Esophagus squamous epithelium (tissue), 5 donors: Measurements from ENCODE around the gene COL1A1. TPM values are rescaled to one million over a fixed set of nuclear protein-coding genes. Genes with fewer than 3 reads are reported as not detected.

Experiments
- DNase-seq: peaks from one replicate; lab custom pipeline; 2025; lab: John Stamatoyannopoulos, UW
- H3K27ac ChIP-seq, 4 donors: fragments of 200-600 bp; sonication (generic); one replicate each; pipeline ENCODE4 v1.5.1; 2016 to 2019; ENCODE audit warnings: mild to moderate bottlenecking in 1 of 4
- H3K27me3 ChIP-seq, 4 donors: fragments of 200-600 bp; sonication (generic); 1 replicate in 3 of 4; 2 replicates in 1 of 4; pipeline versions ENCODE4 v1.5.1 to v1.6.0; 2017 to 2021; ENCODE audit warnings: antibody characterized with exemption in 1 of 4
- H3K36me3 ChIP-seq, 3 donors: fragments of 200-600 bp; sonication (generic); one replicate each; pipeline ENCODE4 v1.5.1; 2016 to 2019
- H3K4me1 ChIP-seq, 3 donors: fragments of 200-600 bp; sonication (generic); one replicate each; pipeline ENCODE4 v1.5.1; 2017 to 2019
- H3K4me3 ChIP-seq, 4 donors: fragments of 200-600 bp; sonication (generic); 1 replicate in 3 of 4; 2 replicates in 1 of 4; pipeline ENCODE4 v1.5.1; 2016 to 2019; ENCODE audit warnings: mild to moderate bottlenecking in 2 of 4, moderate library complexity in 1 of 4
- H3K9me3 ChIP-seq, 3 donors: fragments of 200-600 bp; sonication (generic); one replicate each; pipeline ENCODE4 v1.5.1; 2016 to 2019
- CTCF ChIP-seq, 6 experiments: fragments of 450-650 bp in 4 of 6; fragments of 200-600 bp in 2 of 6; sonication (generic) in 2 of 6; IDR thresholded peaks; one replicate each; pipeline ENCODE4 v1.5.1; 2016 to 2019; ENCODE audit warnings: antibody characterized with exemption in 6 of 6, mild to moderate bottlenecking in 4 of 6, moderate library complexity in 4 of 6
- POLR2A ChIP-seq, 4 donors: fragments of 450-650 bp; IDR thresholded peaks; one replicate each; pipeline ENCODE4 v1.6.1; 2017; ENCODE audit warnings: antibody characterized with exemption in 4 of 4, mild to moderate bottlenecking in 4 of 4, moderate library complexity in 3 of 4
- WGBS, 2 donors: methylation state at CpG; one replicate each; pipeline ENCODE4 v1.1.5; 2018; 5-methylcytosine and 5-hydroxymethylcytosine counted together
- intact Hi-C: fragments of 100-400 bp; cut with DNase I; formaldehyde crosslinking; loops from one replicate; pipeline ENCODE4 v1.15.0; 2022
- total RNA-seq, 4 donors: library from RNA; depleted of rRNA; stranded (reverse); fragments of >200 nt; gene quantifications; one replicate each; pipeline ENCODE4 v1.1.0, GENCODE V29; 2016
- donor health status: DM: yes; HTN: yes; CAD: no.

Gene COL1A1
- total RNA-seq, 4 donors from 2014 or later = 12.4 to 20.8 (median 19.7) TPM

DNA sequence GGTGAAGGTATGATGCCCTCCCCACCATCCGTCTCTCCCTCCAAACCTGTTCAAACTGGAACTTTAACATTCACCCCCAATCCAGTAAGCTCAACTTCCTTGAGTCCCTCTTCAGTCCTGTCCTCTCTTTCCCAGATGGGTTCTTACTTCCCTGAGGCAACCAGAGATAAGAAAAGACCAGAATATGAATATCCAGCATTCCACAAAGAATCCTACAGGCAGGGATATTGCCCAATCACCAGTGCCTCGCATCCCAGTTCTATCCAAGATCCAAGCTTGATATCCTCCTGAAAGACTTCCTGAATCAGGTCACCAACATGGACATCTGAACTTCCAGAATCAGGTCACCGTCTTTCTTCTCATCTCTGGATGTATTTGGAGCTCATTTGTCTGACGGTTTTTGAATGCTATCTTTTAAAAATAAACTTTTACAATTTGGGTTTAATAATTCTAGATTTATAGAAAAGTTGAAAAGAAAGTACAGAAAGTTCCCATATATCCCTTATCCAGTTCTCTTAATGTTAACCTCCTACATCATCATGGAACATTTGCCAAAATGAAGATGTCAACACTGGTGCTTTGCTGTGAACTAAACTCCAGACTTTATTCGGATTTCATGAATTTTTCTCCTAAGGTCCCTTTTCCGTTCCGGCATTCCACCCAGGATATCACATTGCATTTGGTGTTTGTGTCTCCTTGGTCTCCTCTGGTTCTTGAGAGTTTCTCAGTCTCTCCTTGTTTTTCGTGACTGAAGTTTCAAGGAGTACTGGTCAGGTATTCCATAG lies 13.7 kb upstream of the COL1A1 start:
- peaks cover 0 to 14% (median 0%) of the 10 kb centered on the region in 4 donors for H3K27me3 ChIP-seq
- WGBS, 2 donors = 77 to 78% methylated on average over 8 of the region's 8 CpGs
- no peaks in the 10 kb centered on the region for H3K9me3 ChIP-seq
- peak overlapping the region; percentile 13 to 70 (median 48) for H3K27ac ChIP-seq
- peaks cover 15 to 59% (median 36%) of the 10 kb centered on the region in 3 donors for H3K4me1 ChIP-seq
- H3K36me3 ChIP-seq = no peaks in the 10 kb centered on the region
- no peak for DNase-seq
- no peak overlapping the region for H3K4me3 ChIP-seq
- intact Hi-C loops = no loop called here
- no peak for TF ChIP-seq POLR2A (IDR thresholded peaks at IDR 0.05)
- TF ChIP-seq CTCF (IDR thresholded peaks at IDR 0.05) = no peak

GRCh38 chr17:50213026-50214022 lies 11.9 kb upstream of the COL1A1 start:
- Histone ChIP-seq H3K27me3 (peaks cover 0 to 29% (median 0%) of the 10 kb centered on the region in 4 donors), H3K4me3 (no peak overlapping the region), H3K36me3 (no peaks in the 10 kb centered on the region), H3K4me1 (peaks cover 15 to 54% (median 30%) of the 10 kb centered on the region in 3 donors), H3K9me3 (no peaks in the 10 kb centered on the region), H3K27ac (peak overlapping the region in 1 of 4 donors; percentile 89)
- intact Hi-C loops = no loop called here
- DNase-seq = no peak
- TF ChIP-seq CTCF (IDR thresholded peaks at IDR 0.05) (no peak), POLR2A (IDR thresholded peaks at IDR 0.05) (no peak)
- WGBS, 2 donors = 61 to 78% methylated on average over 9 of the region's 9 CpGs

DNA sequence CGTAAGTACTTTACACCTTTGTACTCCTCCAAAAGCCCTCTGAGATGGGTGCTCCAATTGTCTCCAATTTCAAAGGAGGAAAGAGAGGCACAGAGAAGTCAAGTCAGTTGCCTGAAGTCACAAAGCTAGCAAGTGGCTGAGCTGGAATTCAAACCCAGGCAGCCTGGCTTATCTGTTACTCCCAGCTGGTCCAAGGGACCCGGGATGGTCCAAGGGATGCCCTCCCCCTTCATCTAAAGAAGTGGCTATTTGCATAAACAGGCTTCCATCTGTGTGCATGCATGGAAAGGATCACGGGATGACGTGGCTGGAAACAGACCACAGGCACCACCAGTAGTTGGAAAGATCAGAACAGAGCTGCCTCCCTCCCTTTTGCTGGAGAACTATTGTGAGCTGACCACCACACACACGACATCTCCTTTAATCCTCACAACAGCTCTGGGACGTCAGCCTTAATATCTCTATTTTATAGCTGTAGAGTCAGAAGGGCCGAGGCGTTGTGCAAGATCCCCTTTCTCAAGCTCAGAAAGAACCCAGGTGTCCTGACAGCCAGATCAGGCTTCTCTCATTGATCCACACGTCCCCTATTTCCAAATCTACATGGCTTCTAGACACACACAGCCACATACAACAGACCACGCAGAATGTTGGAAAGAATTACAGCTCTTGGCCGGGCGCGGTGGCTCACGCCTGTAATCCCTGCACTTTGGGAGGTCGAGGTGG lies 10.9 kb upstream of the COL1A1 start:
- Histone ChIP-seq H3K27ac (peak overlapping the region in 3 of 4 donors; percentile 16 to 89 (median 89)), H3K27me3 (peaks cover 0 to 38% (median 0%) of the 10 kb centered on the region in 4 donors), H3K4me1 (peaks cover 15 to 56% (median 27%) of the 10 kb centered on the region in 3 donors), H3K36me3 (no peaks in the 10 kb centered on the region), H3K4me3 (no peak overlapping the region), H3K9me3 (no peaks in the 10 kb centered on the region)
- intact Hi-C loops = no loop called here
- WGBS, 2 donors = 66 to 84% methylated on average over 7 to 14 of the region's 15 CpGs
- no peak for DNase-seq
- TF ChIP-seq CTCF (IDR thresholded peaks at IDR 0.05) (no peak), POLR2A (IDR thresholded peaks at IDR 0.05) (no peak)

- Histone ChIP-seq H3K4me3 (no peak overlapping the region), H3K36me3 (no peaks in the 10 kb centered on the region), H3K27ac (peak overlapping the region; percentile 52 to 89 (median 87)), H3K9me3 (no peaks in the 10 kb centered on the region), H3K4me1 (peaks cover 15 to 62% (median 33%) of the 10 kb centered on the region in 3 donors), H3K27me3 (peaks cover 0 to 45% (median 0%) of the 10 kb centered on the region in 4 donors)
- TF ChIP-seq POLR2A (IDR thresholded peaks at IDR 0.05) (no peak), CTCF (IDR thresholded peaks at IDR 0.05) (no peak)
- WGBS, 2 donors = 64 to 80% methylated on average over 6 to 8 of the region's 9 CpGs
- intact Hi-C loops = no loop called here
- no peak for DNase-seq
Measured at GRCh38 chr17:50211249-50212120, 10.1 kb upstream of the COL1A1 start.
